H1 (cell line): Measurements from ENCODE around the gene AOPEP. TPM values are rescaled to one million over a fixed set of nuclear protein-coding genes. Genes with fewer than 3 reads are reported as not detected.

Source experiments
- CTCF ChIA-PET: fragments of 300-600 bp; sonication (Branson Sonifier 250); formaldehyde crosslinking; loops from one replicate; lab custom pipeline; 2021; ENCODE audit not compliant: partially characterized antibody; lab: Charles Lee
- POLR2A ChIA-PET: fragments of 300-600 bp; sonication (Branson Sonifier 250); formaldehyde crosslinking; loops from one replicate; lab custom pipeline; 2021; ENCODE audit warnings: inconsistent platforms; ENCODE audit not compliant: partially characterized antibody; lab: Charles Lee
- DNase-seq, 2 experiments: peaks; one replicate each; pipeline versions ENCODE4 v3.0.0 to v3.0.0-alpha.2; 2010 to 2022; ENCODE audit warnings: low spot score in 2 of 2, low read depth in 1 of 2, mixed read lengths in 1 of 2
- FAIRE-seq: peaks from 2 replicates; lab custom pipeline; 2011; peaks lifted over from hg19 to GRCh38; lab: Jason Lieb, UNC
- H2AFZ ChIP-seq: 2 replicates; pipeline ENCODE4 v1.8.1; 2012; ENCODE audit warnings: low read length, inconsistent platforms
- H2AK5ac ChIP-seq: 2 replicates; pipeline ENCODE4 v1.6.1; 2013; ENCODE audit warnings: low read depth, low read length
- H2BK120ac ChIP-seq: replicated peaks from 2 replicates; pipeline ENCODE3; 2013; ENCODE audit warnings: low read depth, low read length, inconsistent platforms
- H2BK12ac ChIP-seq: 2 replicates; pipeline ENCODE4 v1.6.1; 2013; ENCODE audit warnings: low read depth, low read length
- H2BK15ac ChIP-seq: 2 replicates; pipeline ENCODE4 v1.6.1; 2013; ENCODE audit warnings: low read length
- H2BK20ac ChIP-seq: 2 replicates; pipeline ENCODE4 v1.6.1; 2013; ENCODE audit warnings: low read length
- H2BK5ac ChIP-seq: 2 replicates; pipeline ENCODE4 v1.6.1; 2013; ENCODE audit warnings: low read depth, low read length
- H3K14ac ChIP-seq: 2 replicates; pipeline ENCODE4 v1.6.1; 2013; ENCODE audit warnings: inconsistent platforms; ENCODE audit not compliant: insufficient read length
- H3K18ac ChIP-seq: 2 replicates; pipeline ENCODE4 v1.6.1; 2013; ENCODE audit warnings: low read length; ENCODE audit errors: extremely low read depth
- H3K23ac ChIP-seq: 2 replicates; pipeline ENCODE4 v1.6.1; 2013; ENCODE audit warnings: inconsistent platforms; ENCODE audit not compliant: insufficient read length
- H3K23me2 ChIP-seq: 2 replicates; pipeline ENCODE4 v1.6.1; 2013; ENCODE audit warnings: low read depth, low read length
- H3K27ac ChIP-seq: 2 replicates; pipeline ENCODE4 v1.6.1; 2011; ENCODE audit warnings: low read depth, low read length, inconsistent platforms
- H3K27me3 ChIP-seq, 4 experiments: replicated peaks in 1 of 4; 1 replicate in 1 of 4; 2 replicates in 3 of 4; pipeline versions ENCODE4 v1.6.1 to v1.8.1; 2011 to 2013; ENCODE audit warnings: low read length in 3 of 4, mild to moderate bottlenecking in 3 of 4, inconsistent platforms in 2 of 4, mixed read lengths in 2 of 4, moderate library complexity in 1 of 4; ENCODE audit not compliant: control insufficient read depth in 3 of 4, insufficient read depth in 3 of 4; ENCODE audit errors: extremely low read depth in 1 of 4
- H3K36me3 ChIP-seq, 4 experiments: 2 replicates each; pipeline versions ENCODE4 v1.6.1 to v1.8.1; 2011 to 2013; ENCODE audit warnings: mild to moderate bottlenecking in 4 of 4, low read length in 3 of 4, moderate library complexity in 2 of 4, control low read depth in 1 of 4, inconsistent platforms in 1 of 4; ENCODE audit not compliant: insufficient read depth in 4 of 4, control insufficient read depth in 2 of 4
- H3K4ac ChIP-seq: replicated peaks from 2 replicates; pipeline ENCODE3; 2013; ENCODE audit warnings: low read length, low read depth, mixed read lengths, inconsistent platforms; ENCODE audit not compliant: insufficient read length
- H3K4me1 ChIP-seq, 4 experiments: replicated peaks in 1 of 4; 1 replicate in 1 of 4; 2 replicates in 3 of 4; pipeline versions ENCODE4 v1.6.1 to v1.8.1; 2011 to 2013; ENCODE audit warnings: low read length in 3 of 4, inconsistent platforms in 2 of 4, mixed read lengths in 1 of 4; ENCODE audit not compliant: insufficient read depth in 4 of 4, control insufficient read depth in 3 of 4
- H3K4me2 ChIP-seq, 2 experiments: 2 replicates each; pipeline versions ENCODE4 v1.6.1 to v1.8.1; 2011 to 2013; ENCODE audit warnings: low read depth in 2 of 2, low read length in 2 of 2, control low read depth in 1 of 2, inconsistent platforms in 1 of 2, mild to moderate bottlenecking in 1 of 2; ENCODE audit not compliant: insufficient read depth in 1 of 2
- H3K4me3 ChIP-seq, 4 experiments: fragments of 200-600, 300-600 bp in 1 of 4; sonication (generic), shearing (Covaris generic), sonication (Bioruptor Twin) in 1 of 4; 2 replicates each; pipeline versions ENCODE4 v1.5.1 to v1.8.1; 2011 to 2016; ENCODE audit warnings: low read length in 4 of 4, low read depth in 3 of 4, control low read depth in 2 of 4, inconsistent platforms in 2 of 4, mild to moderate bottlenecking in 2 of 4, mixed read lengths in 1 of 4, moderate library complexity in 1 of 4; ENCODE audit not compliant: insufficient read depth in 2 of 4; ENCODE audit errors: extremely low read depth in 1 of 4
- H3K56ac ChIP-seq: replicated peaks from 2 replicates; pipeline ENCODE3; 2013; ENCODE audit warnings: low read depth, mild to moderate bottlenecking, mixed read lengths, low read length, inconsistent platforms; ENCODE audit not compliant: insufficient read length
- H3K79me1 ChIP-seq: 2 replicates; pipeline ENCODE4 v1.6.1; 2013; ENCODE audit warnings: low read depth, low read length, control low read depth
- H3K79me2 ChIP-seq, 2 experiments: 2 replicates each; pipeline versions ENCODE4 v1.6.1 to v1.8.1; 2012 to 2013; ENCODE audit warnings: low read length in 2 of 2, mild to moderate bottlenecking in 2 of 2, inconsistent platforms in 1 of 2; ENCODE audit not compliant: insufficient read depth in 2 of 2, control insufficient read depth in 1 of 2
- H3K9ac ChIP-seq, 4 experiments: replicated peaks in 1 of 4; 1 replicate in 1 of 4; 2 replicates in 3 of 4; pipeline versions ENCODE4 v1.6.1 to v1.8.1; 2011 to 2013; ENCODE audit warnings: low read depth in 3 of 4, low read length in 3 of 4, control low read depth in 2 of 4, mild to moderate bottlenecking in 2 of 4, moderate library complexity in 2 of 4, inconsistent platforms in 1 of 4; ENCODE audit errors: extremely low read depth in 1 of 4
- H3K9me3 ChIP-seq, 2 experiments: 2 replicates each; pipeline versions ENCODE4 v1.6.1 to v1.8.1; 2012 to 2013; ENCODE audit warnings: mild to moderate bottlenecking in 2 of 2, moderate library complexity in 2 of 2, control low read depth in 1 of 2, inconsistent platforms in 1 of 2, low read depth in 1 of 2, low read length in 1 of 2, mixed read lengths in 1 of 2; ENCODE audit not compliant: insufficient read depth in 2 of 2
- H4K20me1 ChIP-seq, 2 experiments: replicated peaks in 1 of 2; 2 replicates each; pipeline versions ENCODE3 to v1.8.1; 2011 to 2013; ENCODE audit warnings: inconsistent platforms in 2 of 2, low read length in 2 of 2, mild to moderate bottlenecking in 1 of 2; ENCODE audit not compliant: insufficient read depth in 2 of 2, control insufficient read depth in 1 of 2
- H4K5ac ChIP-seq: 2 replicates; pipeline ENCODE4 v1.6.1; 2013; ENCODE audit warnings: low read length, low read depth, mixed read lengths, inconsistent platforms; ENCODE audit not compliant: insufficient read length
- H4K8ac ChIP-seq: 2 replicates; pipeline ENCODE4 v1.8.0; 2013; ENCODE audit warnings: mild to moderate bottlenecking, moderate library complexity, low read length, inconsistent platforms; ENCODE audit not compliant: insufficient read depth; ENCODE audit errors: extremely low read depth
- H4K91ac ChIP-seq: replicated peaks from 2 replicates; pipeline ENCODE3; 2013; ENCODE audit warnings: low read length, mixed read lengths, inconsistent platforms; ENCODE audit not compliant: insufficient read length
- CEBPB ChIP-seq: IDR thresholded peaks from 2 replicates; pipeline ENCODE4 v1.6.1; 2012; ENCODE audit warnings: low read depth, low read length
- CREB1 ChIP-seq: IDR thresholded peaks from 2 replicates; pipeline ENCODE4 v1.6.1; 2012; ENCODE audit warnings: inconsistent platforms
- CTCF ChIP-seq, 3 experiments: IDR thresholded peaks; 1 replicate in 2 of 3; 2 replicates in 1 of 3; pipeline versions ENCODE4 v1.5.1 to v1.6.1; 2011; ENCODE audit warnings: low read length in 3 of 3, mild to moderate bottlenecking in 3 of 3, inconsistent platforms in 2 of 3, low read depth in 1 of 3, moderate library complexity in 1 of 3; ENCODE audit not compliant: insufficient read depth in 1 of 3; ENCODE audit errors: control extremely low read depth in 1 of 3
- HDAC2 ChIP-seq, 2 experiments: fragments of 300-600 bp in 1 of 2; sonication (generic) in 1 of 2; IDR thresholded peaks; 2 replicates each; pipeline ENCODE4 v1.6.1; 2011 to 2012; ENCODE audit warnings: low read depth in 2 of 2, low read length in 2 of 2, mild to moderate bottlenecking in 2 of 2, moderate library complexity in 2 of 2, borderline replicate concordance in 1 of 2, inconsistent platforms in 1 of 2
- MAFK ChIP-seq: IDR thresholded peaks from 2 replicates; pipeline ENCODE4 v1.6.1; 2012; ENCODE audit warnings: low read depth, mild to moderate bottlenecking, improper control_type of control experiment, low read length
- RAD21 ChIP-seq, 2 experiments: IDR thresholded peaks in 1 of 2; conservative IDR thresholded peaks in 1 of 2; 2 replicates each; pipeline ENCODE4 v1.6.1; 2011; ENCODE audit warnings: low read depth in 2 of 2, low read length in 2 of 2, improper control_type of control experiment in 1 of 2, inconsistent platforms in 1 of 2, mild to moderate bottlenecking in 1 of 2, moderate library complexity in 1 of 2
- WGBS, 2 experiments: shearing (Covaris generic) in 1 of 2; methylation state at CpG; one replicate each; pipeline versions ENCODE4 v1.1.6 to v1.1.7; 2013 to 2015; ENCODE audit warnings: low lambda C conversion rate in 2 of 2, mixed read lengths in 2 of 2, inconsistent platforms in 1 of 2, low coverage in 1 of 2, missing lambda C conversion rate in 1 of 2; ENCODE audit not compliant: insufficient replicate concordance in 2 of 2, insufficient coverage in 1 of 2, insufficient read length in 1 of 2; ENCODE audit errors: extremely low coverage in 1 of 2, missing lambda C conversion rate in 1 of 2; 5-methylcytosine and 5-hydroxymethylcytosine counted together
- polyA plus RNA-seq, 7 experiments: library from polyadenylated mRNA; depleted of rRNA in 3 of 7; stranded (reverse) in 5 of 7; unstranded in 2 of 7; fragments of >200 nt in 5 of 7; fragments of 200-250 nt in 2 of 7; gene quantifications; 1 replicate in 5 of 7; 2 replicates in 1 of 7; 4 replicates in 1 of 7; pipeline versions ENCODE4 v1.2.1 to v1.2.3, GENCODE V29; 2011 to 2013; ENCODE audit warnings: missing spikeins in 2 of 7, mixed read lengths in 2 of 7
- total RNA-seq: library from RNA; stranded (reverse); fragmentation: NEBNext Ultra II Directional; extraction: Animal tissue kit (Norgen Biotek cat#: 25700); gene quantifications from 2 replicates; pipeline ENCODE4 v1.2.1, GENCODE V29; 2021
- TF ChIP-seq, protein P1 (sequence below): IDR thresholded peaks from 2 replicates; pipeline ENCODE4 v1.6.1; 2012; ENCODE audit warnings: low read length, inconsistent platforms

AOPEP gene
- total and polyA plus RNA-seq, 2 of the 8 experiments (the other 6 are each of a cell fraction or from before 2014, with no cell fraction given): 6.1 to 14.3 TPM

- no peaks in the 10 kb centered on the region; a peak in 2 of 7 replicates for H3K4me1 ChIP-seq
- TF ChIP-seq HDAC2 (IDR thresholded peaks at IDR 0.05; ENCODE audit: borderline replicate concordance in 1 of 2, low read depth in 2 of 2, low read length in 2 of 2): no peak
- TF ChIP-seq CEBPB: no peak
- TF ChIP-seq, protein P1, sequence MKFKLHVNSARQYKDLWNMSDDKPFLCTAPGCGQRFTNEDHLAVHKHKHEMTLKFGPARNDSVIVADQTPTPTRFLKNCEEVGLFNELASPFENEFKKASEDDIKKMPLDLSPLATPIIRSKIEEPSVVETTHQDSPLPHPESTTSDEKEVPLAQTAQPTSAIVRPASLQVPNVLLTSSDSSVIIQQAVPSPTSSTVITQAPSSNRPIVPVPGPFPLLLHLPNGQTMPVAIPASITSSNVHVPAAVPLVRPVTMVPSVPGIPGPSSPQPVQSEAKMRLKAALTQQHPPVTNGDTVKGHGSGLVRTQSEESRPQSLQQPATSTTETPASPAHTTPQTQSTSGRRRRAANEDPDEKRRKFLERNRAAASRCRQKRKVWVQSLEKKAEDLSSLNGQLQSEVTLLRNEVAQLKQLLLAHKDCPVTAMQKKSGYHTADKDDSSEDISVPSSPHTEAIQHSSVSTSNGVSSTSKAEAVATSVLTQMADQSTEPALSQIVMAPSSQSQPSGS: no peak
- TF ChIP-seq CTCF (IDR thresholded peaks at IDR 0.05; ENCODE audit: control extremely low read depth in 1 of 3, insufficient read depth in 1 of 3, low read depth in 1 of 3, low read length in 3 of 3): peak in 2 of 3 experiments; percentile 23; a peak in 2 of 4 replicates
- no peak for TF ChIP-seq MAFK
- no peak for TF ChIP-seq CREB1
- peak; percentile 7 to 35; a peak in 2 of 4 replicates for TF ChIP-seq RAD21 (IDR thresholded peaks at IDR 0.05 in 1 of 2, conservative IDR thresholded peaks at IDR 0.05 in 1 of 2; ENCODE audit: low read depth in 2 of 2, low read length in 2 of 2)
- no peak overlapping the region for H4K8ac ChIP-seq
- ChIA-PET POLR2A (interaction anchor here (0.7 kb wide), 1 partner anchor 47 kb away, joined by 3 read pairs; no protein-coding TSS in a partner anchor), CTCF (interaction anchor here (0.7 to 1.4 kb wide), 10 partner anchors 9 to 305 kb away, joined by 3 to 6 read pairs (median 3); no protein-coding TSS in a partner anchor)
- H2BK12ac ChIP-seq: no peak overlapping the region
- H3K56ac ChIP-seq: no peak overlapping the region
- no peak overlapping the region for H3K27ac ChIP-seq
- no peak for FAIRE-seq
- H2BK15ac ChIP-seq: no peak overlapping the region
- H4K20me1 ChIP-seq: no peaks in the 10 kb centered on the region
- H2BK120ac ChIP-seq: no peak overlapping the region
- 0 out of 2 replicates have a peak overlapping the region, but pooled peaks have one; percentile 9 for H3K18ac ChIP-seq
- no peaks in the 10 kb centered on the region for H3K79me1 ChIP-seq
- no peak overlapping the region for H3K4me3 ChIP-seq
- no peak overlapping the region for H3K14ac ChIP-seq
- 87% methylated on average over 12 of the region's 12 CpGs; no CpG with 5 or more reads in 1 of the 2 experiments for WGBS, 2 experiments
- H2AK5ac ChIP-seq: no peak overlapping the region
- no peak overlapping the region for H3K4ac ChIP-seq
- H3K9me3 ChIP-seq: no peaks in the 10 kb centered on the region
- no peak overlapping the region for H4K5ac ChIP-seq
- H3K23me2 ChIP-seq: no peaks in the 10 kb centered on the region
- H3K79me2 ChIP-seq: no peaks in the 10 kb centered on the region
- DNase-seq: no peak
- no peak overlapping the region for H2BK5ac ChIP-seq
- no peak overlapping the region for H2BK20ac ChIP-seq
- H2AFZ ChIP-seq: no peak overlapping the region
- H3K27me3 ChIP-seq: no peaks in the 10 kb centered on the region
- H4K91ac ChIP-seq: no peak overlapping the region
- no peak overlapping the region for H3K9ac ChIP-seq
- peaks cover 0 to 3% (median 0%) of the 10 kb centered on the region in 4 experiments; a peak in 2 of 8 replicates for H3K36me3 ChIP-seq
- no peak overlapping the region for H3K4me2 ChIP-seq
- H3K23ac ChIP-seq: no peak overlapping the region
Measured at GRCh38 chr9:95024097-95024671, 297.7 kb downstream of the AOPEP start.
